Muscle of leg (tissue), 11 donors: Measurements from ENCODE around the gene SHISA2. TPM values are rescaled to one million over a fixed set of nuclear protein-coding genes. Genes with fewer than 3 reads are reported as not detected.
"Not testable (repeated sequence)": the region's sequence is repeated elsewhere in the genome, so short reads cannot be mapped to it uniquely, and the experiment has no call there.

Experiments
- DNase-seq: peaks from one replicate; pipeline ENCODE4 v3.0.0; 2013
- H3K27ac ChIP-seq: one replicate; pipeline ENCODE4 v1.5.1; 2013; ENCODE audit warnings: mild to moderate bottlenecking, low read length, control low read depth
- H3K27me3 ChIP-seq: one replicate; pipeline ENCODE4 v1.6.1; 2013; ENCODE audit warnings: low read length; ENCODE audit not compliant: control insufficient read depth, insufficient read depth
- H3K36me3 ChIP-seq: one replicate; pipeline ENCODE4 v1.6.1; 2013; ENCODE audit warnings: low read length; ENCODE audit not compliant: control insufficient read depth, insufficient read depth
- H3K4me1 ChIP-seq: one replicate; pipeline ENCODE4 v1.6.1; 2013; ENCODE audit warnings: low read length; ENCODE audit not compliant: control insufficient read depth, insufficient read depth
- H3K4me3 ChIP-seq: one replicate; pipeline ENCODE4 v1.5.1; 2013; ENCODE audit warnings: low read length, control low read depth
- H3K9me3 ChIP-seq: replicated peaks from 2 replicates; pipeline ENCODE4 v1.6.1; 2013; ENCODE audit warnings: low read depth, low read length; ENCODE audit not compliant: control insufficient read depth
- whole genome bisulfite sequencing: methylation state at CpG from one replicate; pipeline ENCODE4 v1.1.5; 2013; ENCODE audit warnings: missing lambda C conversion rate; ENCODE audit not compliant: insufficient coverage; 5-methylcytosine and 5-hydroxymethylcytosine counted together
- polyA plus RNA-seq, 8 donors: library from polyadenylated mRNA; unstranded; fragments of 120-200 nt; gene quantifications; one replicate each; pipeline versions ENCODE4 v1.2.1 to v1.2.3, GENCODE V29; 2013; ENCODE audit warnings: inconsistent platforms in 1 of 8, low replicate concordance in 1 of 8; ENCODE audit not compliant: insufficient read length in 8 of 8, insufficient read depth in 1 of 8
- total RNA-seq: library from RNA; stranded (reverse); fragments of 120-200 nt; gene quantifications from one replicate; pipeline ENCODE4 v1.2.4, GENCODE V29; 2013

The SHISA2 gene
- total and polyA plus RNA-seq, 9 donors: 35.5 to 96.6 (median 54.3) TPM

- H3K27me3 ChIP-seq, H3K9me3 ChIP-seq, H3K4me3 ChIP-seq, DNase-seq, H3K27ac ChIP-seq, H3K36me3 ChIP-seq, H3K4me1 ChIP-seq: not testable (repeated sequence)
- whole genome bisulfite sequencing: no CpG with 5 or more reads among the region's 2 CpGs
Observed at GRCh38 chr13:26068372-26068771, 16.6 kb upstream of the SHISA2 start.

- no peak for DNase-seq
- H3K4me3 ChIP-seq: no peak overlapping the region
- no peaks in the 10 kb centered on the region for H3K36me3 ChIP-seq
- no CpG with 5 or more reads among the region's 3 CpGs for WGBS
- H3K4me1 ChIP-seq: no peaks in the 10 kb centered on the region
- H3K9me3 ChIP-seq: no peaks in the 10 kb centered on the region
- no peak overlapping the region for H3K27ac ChIP-seq
- H3K27me3 ChIP-seq: no peaks in the 10 kb centered on the region
Observed at GRCh38 chr13:26067601-26068000, 15.8 kb upstream of the SHISA2 start.

DNA sequence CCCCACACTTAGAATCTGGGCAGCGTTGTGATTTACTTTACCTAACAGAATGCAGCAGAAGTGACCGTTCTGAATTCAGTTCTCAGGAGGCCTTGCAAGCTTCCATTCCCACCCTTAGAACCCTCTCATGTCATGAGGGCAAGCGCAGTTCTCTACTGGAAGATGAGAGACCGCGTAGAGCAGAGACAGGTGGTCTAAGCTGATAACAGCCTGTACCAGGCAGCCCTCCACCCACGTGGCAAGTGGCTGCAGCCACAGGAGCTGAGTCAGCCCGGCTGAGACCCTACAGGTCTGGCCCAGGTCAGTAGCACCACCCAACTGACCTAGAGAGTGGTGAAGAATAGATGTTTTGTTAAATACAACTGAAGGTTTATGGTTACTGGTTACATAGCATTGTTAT is 14.7 kb upstream of the SHISA2 start:
- 74% methylated on average over 4 of the region's 7 CpGs for WGBS
- not testable (repeated sequence) for H3K4me1 ChIP-seq, H3K4me3 ChIP-seq, H3K27ac ChIP-seq, DNase-seq, H3K36me3 ChIP-seq, H3K9me3 ChIP-seq, H3K27me3 ChIP-seq

GRCh38 chr13:26062853-26063444 is 11.1 kb upstream of the SHISA2 start:
- Histone ChIP-seq H3K36me3 (no peaks in the 10 kb centered on the region), H3K4me1 (peaks cover 8% of the 10 kb centered on the region), H3K9me3 (no peaks in the 10 kb centered on the region), H3K4me3 (no peak overlapping the region), H3K27me3 (no peaks in the 10 kb centered on the region), H3K27ac (no peak overlapping the region)
- DNase-seq: peak; percentile 90
- WGBS: no CpG with 5 or more reads among the region's 5 CpGs

DNA sequence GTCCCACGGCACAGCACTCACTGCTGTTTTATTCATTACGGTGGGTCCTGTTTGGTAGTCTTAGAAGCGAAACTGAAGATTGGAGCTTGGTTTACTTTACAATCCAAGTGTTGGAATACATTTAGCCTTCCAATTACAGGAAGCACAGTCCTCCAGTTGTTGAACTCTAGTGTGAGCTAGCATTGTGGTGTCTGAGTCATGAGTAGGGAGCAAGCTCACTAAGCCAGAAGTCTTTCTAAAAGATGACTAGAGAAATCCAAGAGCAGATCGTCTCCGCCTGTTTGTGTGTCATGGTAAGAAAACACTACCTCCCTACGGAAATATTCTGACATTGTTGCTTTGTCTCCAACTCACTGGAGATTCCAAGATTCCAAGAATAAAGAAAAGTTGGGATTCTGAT is 10.1 kb upstream of the SHISA2 start:
- peak; percentile 68 for DNase-seq
- Histone ChIP-seq H3K27me3 (no peaks in the 10 kb centered on the region), H3K27ac (no peak overlapping the region), H3K9me3 (no peaks in the 10 kb centered on the region), H3K4me3 (no peak overlapping the region), H3K4me1 (peaks cover 10% of the 10 kb centered on the region), H3K36me3 (no peaks in the 10 kb centered on the region)
- WGBS: no CpG with 5 or more reads among the region's 6 CpGs

DNA sequence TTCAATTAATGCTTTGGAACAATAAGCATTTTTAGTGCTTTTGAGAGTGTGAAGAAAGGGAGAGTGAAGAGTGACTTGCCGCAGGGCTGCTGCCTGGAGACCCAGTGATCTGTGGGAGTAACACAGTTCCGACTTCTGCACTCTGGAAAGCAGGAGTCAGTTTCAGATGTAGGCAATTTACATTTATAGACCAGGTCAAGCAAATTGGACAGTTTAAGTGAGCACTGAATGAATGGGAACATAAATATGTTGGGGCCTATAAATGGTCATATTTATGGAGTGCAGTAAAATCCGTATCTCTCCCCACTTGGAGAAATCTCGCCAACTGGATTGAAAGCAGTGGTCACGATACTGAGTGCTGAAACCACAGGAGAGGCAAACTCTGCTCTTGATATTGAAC is 9.4 kb upstream of the SHISA2 start:
- no peak for DNase-seq
- no peak overlapping the region for H3K4me3 ChIP-seq
- no peaks in the 10 kb centered on the region for H3K9me3 ChIP-seq
- H3K27ac ChIP-seq: no peak overlapping the region
- H3K27me3 ChIP-seq: no peaks in the 10 kb centered on the region
- peaks cover 10% of the 10 kb centered on the region for H3K4me1 ChIP-seq
- no peaks in the 10 kb centered on the region for H3K36me3 ChIP-seq
- 50% methylated on average over 2 of the region's 5 CpGs for WGBS

DNA sequence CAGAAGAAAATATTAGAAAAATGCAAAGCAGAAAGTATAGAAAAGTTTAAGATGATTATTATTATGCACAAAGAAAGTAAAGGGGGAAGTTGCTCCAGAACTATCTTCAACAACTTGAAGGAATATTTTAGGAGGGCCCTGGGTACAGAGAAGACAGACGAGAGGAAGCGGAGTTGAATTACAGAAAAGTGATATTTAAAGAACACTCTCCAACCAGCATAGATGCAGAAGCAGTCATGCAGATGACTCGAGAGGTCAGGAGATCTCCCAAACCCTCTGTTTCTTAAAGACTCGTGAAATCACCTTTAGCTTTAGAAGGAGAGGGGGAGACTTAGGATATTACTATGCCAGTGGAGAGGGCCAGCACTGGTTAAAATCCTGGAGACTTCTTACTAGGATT is 8.5 kb upstream of the SHISA2 start:
- Histone ChIP-seq H3K27me3 (no peaks in the 10 kb centered on the region), H3K4me3 (no peak overlapping the region), H3K4me1 (peaks cover 10% of the 10 kb centered on the region), H3K27ac (no peak overlapping the region), H3K9me3 (no peaks in the 10 kb centered on the region), H3K36me3 (no peaks in the 10 kb centered on the region)
- 90% methylated on average over 2 of the region's 4 CpGs for WGBS
- DNase-seq: no peak

GRCh38 chr13:26058704-26059103 is 6.9 kb upstream of the SHISA2 start:
- Histone ChIP-seq H3K27me3 (no peaks in the 10 kb centered on the region), H3K27ac (no peak overlapping the region), H3K4me1 (peaks cover 10% of the 10 kb centered on the region), H3K4me3 (no peak overlapping the region), H3K36me3 (no peaks in the 10 kb centered on the region), H3K9me3 (no peaks in the 10 kb centered on the region)
- DNase-seq: no peak
- 83% methylated on average over 2 of the region's 6 CpGs for WGBS

DNA sequence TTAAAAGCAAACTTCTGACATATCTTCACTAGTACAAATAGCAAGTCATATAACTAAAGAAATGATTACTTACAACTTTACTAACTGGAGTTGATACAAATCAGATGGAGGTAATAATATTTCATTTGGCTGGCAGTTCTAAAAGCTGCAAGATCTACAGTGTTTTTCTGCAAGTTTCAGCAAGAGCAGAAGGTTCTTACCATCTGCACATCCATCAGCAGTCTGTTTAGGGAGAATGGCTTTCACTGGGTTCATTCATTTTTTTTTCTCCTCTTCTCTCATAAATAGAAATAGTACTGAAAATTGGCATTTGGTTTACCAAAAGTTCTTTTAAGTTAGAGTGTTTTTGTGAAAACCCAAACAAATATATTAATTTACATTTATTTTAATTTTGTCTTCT is 3.1 kb upstream of the SHISA2 start:
- Histone ChIP-seq H3K4me1 (peaks cover 22% of the 10 kb centered on the region), H3K9me3 (no peaks in the 10 kb centered on the region), H3K27me3 (peaks cover 5% of the 10 kb centered on the region), H3K36me3 (no peaks in the 10 kb centered on the region), H3K4me3 (no peak overlapping the region), H3K27ac (no peak overlapping the region)
- no peak for DNase-seq

- WGBS: 58% methylated on average over 4 of the region's 6 CpGs
- no peak overlapping the region for H3K27ac ChIP-seq
Observed at GRCh38 chr13:26053418-26053980, 1.7 kb upstream of the SHISA2 start.

GRCh38 chr13:26052337-26052736 is 521 bp upstream of the SHISA2 start:
- peak; percentile 79 for DNase-seq
- peak overlapping the region; percentile 81 for H3K27ac ChIP-seq
- no peaks in the 10 kb centered on the region for H3K36me3 ChIP-seq

More at GRCh38 chr13:26053418-26053980, 1.7 kb upstream of the SHISA2 start:
- Histone ChIP-seq H3K4me3 (no peak overlapping the region), H3K36me3 (no peaks in the 10 kb centered on the region), H3K4me1 (peaks cover 28% of the 10 kb centered on the region), H3K27me3 (peaks cover 12% of the 10 kb centered on the region), H3K9me3 (no peaks in the 10 kb centered on the region)
- no peak for DNase-seq

More at GRCh38 chr13:26052337-26052736, 521 bp upstream of the SHISA2 start:
- peaks cover 32% of the 10 kb centered on the region for H3K4me1 ChIP-seq
- H3K9me3 ChIP-seq: no peaks in the 10 kb centered on the region
- H3K27me3 ChIP-seq: peaks cover 15% of the 10 kb centered on the region
- WGBS: 7% methylated on average over 3 of the region's 10 CpGs
- H3K4me3 ChIP-seq: peak overlapping the region; percentile 68
